Neural cell (in vitro differentiated cells): ENCODE measurements around the gene SLFN11. TPM values are rescaled to one million over a fixed set of nuclear protein-coding genes. Genes with fewer than 3 reads are reported as not detected.

Source experiments
- H2AFZ ChIP-seq: fragments of 200-600, 300-800 bp; sonication (generic), shearing (Covaris generic); 2 replicates; pipeline ENCODE4 v1.6.0; 2014; ENCODE audit warnings: low read depth, mild to moderate bottlenecking, antibody characterized with exemption, low read length, moderate library complexity
- H3F3A ChIP-seq: fragments of 200-600 bp; shearing (Covaris generic); 2 replicates; pipeline ENCODE4 v1.6.1; 2016; ENCODE audit warnings: mild to moderate bottlenecking, moderate library complexity, mixed read lengths, antibody characterized with exemption, low read length; ENCODE audit not compliant: insufficient read depth, poor library complexity, severe bottlenecking
- H3K27ac ChIP-seq: fragments of 200-600, 300-800 bp; sonication (generic), shearing (Covaris generic); 2 replicates; pipeline ENCODE4 v1.5.1; 2014; ENCODE audit warnings: mild to moderate bottlenecking, low read length, moderate library complexity
- H3K27me3 ChIP-seq: fragments of 300-800, 200-600 bp; sonication (generic), shearing (Covaris generic); 2 replicates; pipeline ENCODE4 v1.6.0; 2014; ENCODE audit warnings: mild to moderate bottlenecking, low read depth, low read length, moderate library complexity; ENCODE audit not compliant: insufficient read depth
- H3K36me3 ChIP-seq: fragments of 300-800, 200-600 bp; sonication (generic), shearing (Covaris generic); 2 replicates; pipeline ENCODE4 v1.5.1; 2014; ENCODE audit warnings: mild to moderate bottlenecking, antibody characterized with exemption, low read length, moderate library complexity; ENCODE audit not compliant: insufficient read depth
- H3K4me2 ChIP-seq: fragments of 300-800, 200-600 bp; sonication (generic), shearing (Covaris generic); 2 replicates; pipeline ENCODE4 v1.6.0; 2014; ENCODE audit warnings: mild to moderate bottlenecking, low read length
- H3K4me3 ChIP-seq: fragments of 300-800, 200-600 bp; sonication (generic), shearing (Covaris generic); 2 replicates; pipeline ENCODE4 v1.5.1; 2014; ENCODE audit warnings: mild to moderate bottlenecking, low read length, moderate library complexity
- H3K79me2 ChIP-seq: fragments of 200-600 bp; shearing (Covaris generic); replicated peaks from 2 replicates; pipeline ENCODE4 v1.6.0; 2014; ENCODE audit warnings: mild to moderate bottlenecking, low read length, moderate library complexity; ENCODE audit not compliant: insufficient read depth
- H3K9ac ChIP-seq: fragments of 300-800, 200-600 bp; sonication (generic), shearing (Covaris generic); 2 replicates; pipeline ENCODE4 v1.6.1; 2016; ENCODE audit warnings: mild to moderate bottlenecking, low read length, mixed read lengths
- H3K9me2 ChIP-seq: fragments of 200-600 bp; shearing (Covaris generic); 2 replicates; pipeline ENCODE4 v1.6.1; 2016; ENCODE audit warnings: mild to moderate bottlenecking, low read length, mixed read lengths; ENCODE audit not compliant: insufficient read depth
- H3K9me3 ChIP-seq: fragments of 200-600, 300-800 bp; sonication (generic), shearing (Covaris generic); 2 replicates; pipeline ENCODE4 v1.6.1; 2016; ENCODE audit warnings: mild to moderate bottlenecking, mixed run types, low read length, moderate library complexity, mixed read lengths
- H4K20me1 ChIP-seq: fragments of 200-600 bp; shearing (Covaris generic); 2 replicates; pipeline ENCODE4 v1.6.1; 2016; ENCODE audit warnings: mild to moderate bottlenecking, mixed run types; ENCODE audit not compliant: insufficient read depth
- CTCF ChIP-seq: fragments of 450-650 bp; IDR thresholded peaks from 2 replicates; pipeline ENCODE4 v1.5.1; 2014; ENCODE audit warnings: antibody characterized with exemption, mild to moderate bottlenecking, moderate library complexity; ENCODE audit not compliant: poor library complexity, severe bottlenecking
- EP300 ChIP-seq: fragments of 450-650 bp; conservative IDR thresholded peaks from 2 replicates; pipeline ENCODE4 v1.6.1; 2014; ENCODE audit warnings: antibody characterized with exemption, mild to moderate bottlenecking, moderate library complexity; ENCODE audit not compliant: poor library complexity, severe bottlenecking
- EZH2 ChIP-seq: fragments of 200-600, 300-800 bp; shearing (Covaris generic), sonication (generic); IDR thresholded peaks from 2 replicates; pipeline ENCODE4 v1.6.1; 2014; ENCODE audit warnings: antibody characterized with exemption, low read length, borderline replicate concordance, mild to moderate bottlenecking; ENCODE audit not compliant: insufficient read depth, poor library complexity, severe bottlenecking
- MXI1 ChIP-seq: fragments of 450-650 bp; conservative IDR thresholded peaks from 2 replicates; pipeline ENCODE4 v1.6.1; 2014; ENCODE audit warnings: antibody characterized with exemption, mild to moderate bottlenecking; ENCODE audit not compliant: poor library complexity, severe bottlenecking
- POLR2AphosphoS5 ChIP-seq: IDR thresholded peaks from 2 replicates; pipeline ENCODE4 v1.6.1; 2012
- RAD21 ChIP-seq: fragments of 450-650 bp; conservative IDR thresholded peaks from 2 replicates; pipeline ENCODE4 v1.6.1; 2014; ENCODE audit warnings: antibody characterized with exemption, mild to moderate bottlenecking, moderate library complexity
- SMC3 ChIP-seq: fragments of 450-650 bp; conservative IDR thresholded peaks from 2 replicates; pipeline ENCODE4 v1.6.1; 2014; ENCODE audit warnings: antibody characterized with exemption, mild to moderate bottlenecking, moderate library complexity; ENCODE audit not compliant: poor library complexity
- TAF1 ChIP-seq: IDR thresholded peaks from 2 replicates; pipeline ENCODE4 v1.6.1; 2012; ENCODE audit warnings: low read depth
- polyA plus RNA-seq: library from polyadenylated mRNA; depleted of rRNA; stranded (reverse); fragments of >200 nt; gene quantifications from 2 replicates; pipeline ENCODE4 v1.2.3, GENCODE V29; 2014
- TF ChIP-seq, protein P1 (sequence below): IDR thresholded peaks from 2 replicates; pipeline ENCODE4 v1.6.1; 2012; ENCODE audit warnings: borderline replicate concordance

SLFN11 gene
- polyA plus RNA-seq, 1 donor from 2014 or later = not detected

DNA sequence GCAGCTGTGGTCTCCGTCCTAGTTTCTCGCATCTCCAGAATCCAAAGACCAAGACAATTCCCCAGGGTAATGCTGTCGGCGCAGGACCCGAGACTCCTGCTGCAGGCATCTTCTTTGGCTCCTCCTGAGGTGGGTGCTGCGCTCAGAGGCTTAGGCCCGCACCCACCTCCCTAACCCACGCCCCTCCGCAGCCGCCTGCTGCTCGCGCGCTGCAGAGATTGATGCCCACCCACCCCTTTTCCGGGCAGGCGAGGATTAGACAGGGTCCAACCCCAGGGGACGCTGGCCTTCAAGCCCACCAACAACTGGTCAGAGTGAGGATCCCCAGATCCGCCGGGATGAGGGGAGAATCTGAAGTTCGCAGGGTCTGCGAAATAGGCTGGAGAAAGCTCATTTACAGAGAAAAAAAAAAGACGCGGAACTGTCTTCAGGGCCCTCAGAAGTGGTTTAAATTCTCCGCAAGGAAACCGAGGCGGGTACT is 27.9 kb downstream of the SLFN11 start:
- Histone ChIP-seq H2AFZ (no peak overlapping the region), H3K4me2 (no peak overlapping the region), H3K27me3 (peaks cover 64% of the 10 kb centered on the region), H3K9ac (no peak overlapping the region), H3K79me2 (no peaks in the 10 kb centered on the region), H3K27ac (no peak overlapping the region), H3F3A (no peaks in the 10 kb centered on the region), H3K9me3 (peaks cover under 1% of the 10 kb centered on the region), H3K36me3 (no peaks in the 10 kb centered on the region), H3K4me3 (peak overlapping the region; percentile 58), H4K20me1 (no peaks in the 10 kb centered on the region), H3K9me2 (no peaks in the 10 kb centered on the region)
- TF ChIP-seq, protein P1, sequence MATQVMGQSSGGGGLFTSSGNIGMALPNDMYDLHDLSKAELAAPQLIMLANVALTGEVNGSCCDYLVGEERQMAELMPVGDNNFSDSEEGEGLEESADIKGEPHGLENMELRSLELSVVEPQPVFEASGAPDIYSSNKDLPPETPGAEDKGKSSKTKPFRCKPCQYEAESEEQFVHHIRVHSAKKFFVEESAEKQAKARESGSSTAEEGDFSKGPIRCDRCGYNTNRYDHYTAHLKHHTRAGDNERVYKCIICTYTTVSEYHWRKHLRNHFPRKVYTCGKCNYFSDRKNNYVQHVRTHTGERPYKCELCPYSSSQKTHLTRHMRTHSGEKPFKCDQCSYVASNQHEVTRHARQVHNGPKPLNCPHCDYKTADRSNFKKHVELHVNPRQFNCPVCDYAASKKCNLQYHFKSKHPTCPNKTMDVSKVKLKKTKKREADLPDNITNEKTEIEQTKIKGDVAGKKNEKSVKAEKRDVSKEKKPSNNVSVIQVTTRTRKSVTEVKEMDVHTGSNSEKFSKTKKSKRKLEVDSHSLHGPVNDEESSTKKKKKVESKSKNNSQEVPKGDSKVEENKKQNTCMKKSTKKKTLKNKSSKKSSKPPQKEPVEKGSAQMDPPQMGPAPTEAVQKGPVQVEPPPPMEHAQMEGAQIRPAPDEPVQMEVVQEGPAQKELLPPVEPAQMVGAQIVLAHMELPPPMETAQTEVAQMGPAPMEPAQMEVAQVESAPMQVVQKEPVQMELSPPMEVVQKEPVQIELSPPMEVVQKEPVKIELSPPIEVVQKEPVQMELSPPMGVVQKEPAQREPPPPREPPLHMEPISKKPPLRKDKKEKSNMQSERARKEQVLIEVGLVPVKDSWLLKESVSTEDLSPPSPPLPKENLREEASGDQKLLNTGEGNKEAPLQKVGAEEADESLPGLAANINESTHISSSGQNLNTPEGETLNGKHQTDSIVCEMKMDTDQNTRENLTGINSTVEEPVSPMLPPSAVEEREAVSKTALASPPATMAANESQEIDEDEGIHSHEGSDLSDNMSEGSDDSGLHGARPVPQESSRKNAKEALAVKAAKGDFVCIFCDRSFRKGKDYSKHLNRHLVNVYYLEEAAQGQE = no peak
- TF ChIP-seq EZH2 (no peak), CTCF (no peak), RAD21 (no peak), EP300 (no peak), SMC3 (no peak), TAF1 (no peak), POLR2AphosphoS5 (no peak), MXI1 (no peak)

GRCh38 chr17:35344262-35344661 is 29.2 kb downstream of the SLFN11 start:
- peaks cover 64% of the 10 kb centered on the region for H3K27me3 ChIP-seq
- H3K9me2 ChIP-seq = no peaks in the 10 kb centered on the region
- no peak for TF ChIP-seq EZH2
- no peak for TF ChIP-seq MXI1
- no peak for TF ChIP-seq EP300
- TF ChIP-seq TAF1 = no peak
- TF ChIP-seq, protein P1 = no peak
- TF ChIP-seq POLR2AphosphoS5 = no peak
- no peak for TF ChIP-seq CTCF
- TF ChIP-seq RAD21 = no peak
- TF ChIP-seq SMC3 = no peak
- H3K9me3 ChIP-seq = peaks cover 4% of the 10 kb centered on the region
- no peaks in the 10 kb centered on the region for H4K20me1 ChIP-seq
- H2AFZ ChIP-seq = no peak overlapping the region
- no peak overlapping the region for H3K4me2 ChIP-seq
- no peaks in the 10 kb centered on the region for H3K79me2 ChIP-seq
- no peak overlapping the region for H3K9ac ChIP-seq
- no peak overlapping the region for H3K4me3 ChIP-seq
- no peak overlapping the region for H3K27ac ChIP-seq
- H3F3A ChIP-seq = no peaks in the 10 kb centered on the region
- no peaks in the 10 kb centered on the region for H3K36me3 ChIP-seq
